Endothelial cell of umbilical vein (primary cell): ENCODE results near the gene MAPK8IP3. TPM values are rescaled to one million over a fixed set of nuclear protein-coding genes. Genes with fewer than 3 reads are reported as not detected.

Experiments
- BruUV-seq: library from RNA; stranded (reverse); fragments of 400-500 nt; replicated peaks from 2 replicates; lab custom pipeline; 2021; lab: Mats Ljungman, UMichigan
- CTCF ChIA-PET: fragments of 300-600, 350-600 bp; sonication (Branson Sonifier 250); formaldehyde crosslinking; loops from one replicate; lab custom pipeline; 2021; ENCODE audit warnings: antibody characterized with exemption, inconsistent platforms; lab: Charles Lee
- POLR2A ChIA-PET: fragments of 300-600, 350-600 bp; sonication (Branson Sonifier 250); formaldehyde crosslinking; loops from one replicate; lab custom pipeline; 2021; ENCODE audit warnings: antibody characterized with exemption, inconsistent platforms; lab: Charles Lee
- DNase-seq: peaks from one replicate; pipeline ENCODE4 v3.0.0-alpha.2; 2011; ENCODE audit warnings: low read depth, low spot score
- FAIRE-seq: peaks from 2 replicates; lab custom pipeline; 2011; peaks lifted over from hg19 to GRCh38; lab: Jason Lieb, UNC
- H2AFZ ChIP-seq: 2 replicates; pipeline ENCODE4 v1.6.0; 2012; ENCODE audit warnings: low read depth, low read length, control low read depth, inconsistent platforms
- H3K27ac ChIP-seq: 2 replicates; pipeline ENCODE4 v1.5.1; 2011; ENCODE audit warnings: low read depth, mild to moderate bottlenecking, control low read depth, low read length, moderate library complexity; ENCODE audit not compliant: insufficient read depth
- H3K27me3 ChIP-seq, 2 experiments: 2 replicates each; pipeline versions ENCODE4 v1.6.0 to v1.6.1; 2011; ENCODE audit warnings: low read length in 2 of 2, mixed read lengths in 1 of 2; ENCODE audit not compliant: control insufficient read depth in 2 of 2, insufficient read depth in 2 of 2
- H3K36me3 ChIP-seq, 2 experiments: 2 replicates in 1 of 2; 3 replicates in 1 of 2; pipeline ENCODE4 v1.5.1; 2011; ENCODE audit warnings: low read length in 2 of 2, mild to moderate bottlenecking in 1 of 2, moderate library complexity in 1 of 2; ENCODE audit not compliant: control insufficient read depth in 2 of 2, insufficient read depth in 2 of 2; ENCODE audit errors: extremely low read depth in 1 of 2
- H3K4me1 ChIP-seq: 3 replicates; pipeline ENCODE4 v1.5.1; 2011; ENCODE audit warnings: mild to moderate bottlenecking, low read length; ENCODE audit not compliant: control insufficient read depth, insufficient read depth; ENCODE audit errors: extremely low read depth
- H3K4me2 ChIP-seq: 2 replicates; pipeline ENCODE4 v1.6.1; 2011; ENCODE audit warnings: low read length, control low read depth, mixed read lengths; ENCODE audit not compliant: insufficient read depth
- H3K4me3 ChIP-seq, 3 experiments: fragments of 200-600 bp in 1 of 3; sonication (generic), shearing (Covaris generic) in 1 of 3; replicated peaks in 1 of 3; 2 replicates each; pipeline ENCODE4 v1.5.1; 2011 to 2016; ENCODE audit warnings: control low read depth in 3 of 3, low read length in 3 of 3, mild to moderate bottlenecking in 2 of 3, inconsistent platforms in 1 of 3, low read depth in 1 of 3, moderate library complexity in 1 of 3; ENCODE audit not compliant: insufficient read depth in 1 of 3
- H3K79me2 ChIP-seq: 2 replicates; pipeline ENCODE4 v1.6.0; 2012; ENCODE audit warnings: low read length, inconsistent platforms; ENCODE audit not compliant: control insufficient read depth, insufficient read depth
- H3K9ac ChIP-seq: replicated peaks from 2 replicates; pipeline ENCODE3; 2011; ENCODE audit warnings: low read length, control low read depth; ENCODE audit not compliant: insufficient read depth; ENCODE audit errors: extremely low read depth
- H3K9me1 ChIP-seq: replicated peaks from 3 replicates; pipeline ENCODE4 v1.6.0; 2011; ENCODE audit warnings: mild to moderate bottlenecking, low read length; ENCODE audit not compliant: control insufficient read depth, insufficient read depth; ENCODE audit errors: extremely low read depth
- H3K9me3 ChIP-seq: replicated peaks from 2 replicates; pipeline ENCODE4 v1.5.1; 2012; ENCODE audit warnings: low read length, inconsistent platforms; ENCODE audit not compliant: control insufficient read depth, insufficient read depth
- H4K20me1 ChIP-seq: replicated peaks from 2 replicates; pipeline ENCODE3; 2011; ENCODE audit warnings: mild to moderate bottlenecking, low read length; ENCODE audit not compliant: control insufficient read depth, insufficient read depth; ENCODE audit errors: extremely low read depth
- EZH2 ChIP-seq: IDR thresholded peaks from 2 replicates; pipeline ENCODE4 v1.6.1; 2012; ENCODE audit warnings: borderline replicate concordance, low read depth, mild to moderate bottlenecking, moderate library complexity, low read length, inconsistent platforms; ENCODE audit not compliant: severe bottlenecking
- FOS ChIP-seq: IDR thresholded peaks from 2 replicates; pipeline ENCODE4 v1.6.1; 2011; ENCODE audit warnings: mild to moderate bottlenecking, low read length, moderate library complexity, borderline replicate concordance; ENCODE audit not compliant: insufficient read depth
- JUN ChIP-seq: IDR thresholded peaks from 2 replicates; pipeline ENCODE4 v1.6.1; 2011; ENCODE audit warnings: borderline replicate concordance, low read depth; ENCODE audit not compliant: insufficient read length, insufficient read depth
- MAX ChIP-seq: IDR thresholded peaks from 2 replicates; pipeline ENCODE4 v1.6.1; 2011; ENCODE audit not compliant: insufficient read depth, insufficient read length
- POLR2A ChIP-seq: IDR thresholded peaks from 2 replicates; pipeline ENCODE4 v1.6.1; 2012; ENCODE audit warnings: low read depth, mild to moderate bottlenecking, control low read depth, low read length
- POLR2AphosphoS5 ChIP-seq: IDR thresholded peaks from 2 replicates; pipeline ENCODE4 v1.6.1; 2012; ENCODE audit warnings: low read depth, mild to moderate bottlenecking, control low read depth, low read length, moderate library complexity; ENCODE audit not compliant: insufficient read depth
- dilution Hi-C: fragments of 300-500 bp; cut with MboI; formaldehyde crosslinking; loops from one replicate; pipeline ENCODE4 v1.15.0; 2019; ENCODE audit warnings: low sequenced_read_pairs; ENCODE audit not compliant: extremely low pct_ligation_motif_present
- intact Hi-C: fragments of 100-400 bp; cut with micrococcal nuclease; formaldehyde crosslinking; loops from one replicate; pipeline ENCODE4 v1.10.0; 2022
- polyA plus RNA-seq, 4 experiments: library from polyadenylated mRNA; depleted of rRNA in 3 of 4; stranded (reverse) in 3 of 4; unstranded in 1 of 4; fragments of >200 nt; gene quantifications; 2 replicates each; pipeline versions ENCODE4 v1.2.1 to v1.2.3, GENCODE V29; 2011 to 2012; ENCODE audit warnings: missing spikeins in 1 of 4
- total RNA-seq: library from RNA; stranded (reverse); gene quantifications from 2 replicates; pipeline ENCODE4 v1.2.3, GENCODE V29; 2021
- TF ChIP-seq, protein P1 (sequence below), 2 donors: IDR thresholded peaks; 1 replicate in 1 of 2; 2 replicates in 1 of 2; pipeline ENCODE4 v1.5.1; 2011; ENCODE audit warnings: low read length in 2 of 2, mild to moderate bottlenecking in 2 of 2, moderate library complexity in 2 of 2, control low read depth in 1 of 2, inconsistent platforms in 1 of 2, low read depth in 1 of 2; ENCODE audit not compliant: insufficient read depth in 1 of 2; ENCODE audit errors: extremely low read depth in 1 of 2

The MAPK8IP3 gene
- total and polyA plus RNA-seq, 2 donors (not counting 3 experiments of a cell fraction or from before 2014, with no cell fraction given): 40.7 to 92.2 TPM

GRCh38 chr16:1779234-1779701 lies 73.3 kb downstream of the MAPK8IP3 start:
- H3K27me3 ChIP-seq: no peaks in the 10 kb centered on the region
- BruUV-seq: no TSS peak
- no peak overlapping the region for H3K4me2 ChIP-seq
- intact Hi-C loops (no loop called here), dilution Hi-C loops (no loop called here)
- H3K9ac ChIP-seq: no peak overlapping the region
- peaks cover 13% of the 10 kb centered on the region for H3K79me2 ChIP-seq
- no peak overlapping the region for H3K4me3 ChIP-seq
- FAIRE-seq (no peak), DNase-seq (no peak)
- CTCF ChIA-PET: no interaction called here
- peaks cover 0 to 45% of the 10 kb centered on the region in 2 experiments for H3K36me3 ChIP-seq
- no peaks in the 10 kb centered on the region for H4K20me1 ChIP-seq
- TF ChIP-seq, protein P1, sequence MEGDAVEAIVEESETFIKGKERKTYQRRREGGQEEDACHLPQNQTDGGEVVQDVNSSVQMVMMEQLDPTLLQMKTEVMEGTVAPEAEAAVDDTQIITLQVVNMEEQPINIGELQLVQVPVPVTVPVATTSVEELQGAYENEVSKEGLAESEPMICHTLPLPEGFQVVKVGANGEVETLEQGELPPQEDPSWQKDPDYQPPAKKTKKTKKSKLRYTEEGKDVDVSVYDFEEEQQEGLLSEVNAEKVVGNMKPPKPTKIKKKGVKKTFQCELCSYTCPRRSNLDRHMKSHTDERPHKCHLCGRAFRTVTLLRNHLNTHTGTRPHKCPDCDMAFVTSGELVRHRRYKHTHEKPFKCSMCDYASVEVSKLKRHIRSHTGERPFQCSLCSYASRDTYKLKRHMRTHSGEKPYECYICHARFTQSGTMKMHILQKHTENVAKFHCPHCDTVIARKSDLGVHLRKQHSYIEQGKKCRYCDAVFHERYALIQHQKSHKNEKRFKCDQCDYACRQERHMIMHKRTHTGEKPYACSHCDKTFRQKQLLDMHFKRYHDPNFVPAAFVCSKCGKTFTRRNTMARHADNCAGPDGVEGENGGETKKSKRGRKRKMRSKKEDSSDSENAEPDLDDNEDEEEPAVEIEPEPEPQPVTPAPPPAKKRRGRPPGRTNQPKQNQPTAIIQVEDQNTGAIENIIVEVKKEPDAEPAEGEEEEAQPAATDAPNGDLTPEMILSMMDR (IDR thresholded peaks at IDR 0.05; ENCODE audit: extremely low read depth in 1 of 2, insufficient read depth in 1 of 2, low read depth in 1 of 2, low read length in 2 of 2): no peak
- TF ChIP-seq MAX: no peak
- TF ChIP-seq JUN: no peak
- TF ChIP-seq POLR2A: no peak
- TF ChIP-seq EZH2: no peak
- TF ChIP-seq POLR2AphosphoS5: no peak
- TF ChIP-seq FOS: no peak
- H2AFZ ChIP-seq: no peak overlapping the region
- no peaks in the 10 kb centered on the region for H3K9me3 ChIP-seq
- no peaks in the 10 kb centered on the region for H3K9me1 ChIP-seq
- no peak overlapping the region for H3K27ac ChIP-seq
- H3K4me1 ChIP-seq: peaks cover 17% of the 10 kb centered on the region
- POLR2A ChIA-PET: no interaction called here
